CMK (cell line): Measurements from ENCODE around the gene RAB17.

Experiments
- DNase-seq: peaks from one replicate; pipeline ENCODE4 v3.0.0-alpha.2; 2010; ENCODE audit warnings: low read depth

The RAB17 gene

GRCh38 chr2:237536083-237536415, 54.5 kb downstream of the RAB17 start:
- no peak for DNase-seq

DNA sequence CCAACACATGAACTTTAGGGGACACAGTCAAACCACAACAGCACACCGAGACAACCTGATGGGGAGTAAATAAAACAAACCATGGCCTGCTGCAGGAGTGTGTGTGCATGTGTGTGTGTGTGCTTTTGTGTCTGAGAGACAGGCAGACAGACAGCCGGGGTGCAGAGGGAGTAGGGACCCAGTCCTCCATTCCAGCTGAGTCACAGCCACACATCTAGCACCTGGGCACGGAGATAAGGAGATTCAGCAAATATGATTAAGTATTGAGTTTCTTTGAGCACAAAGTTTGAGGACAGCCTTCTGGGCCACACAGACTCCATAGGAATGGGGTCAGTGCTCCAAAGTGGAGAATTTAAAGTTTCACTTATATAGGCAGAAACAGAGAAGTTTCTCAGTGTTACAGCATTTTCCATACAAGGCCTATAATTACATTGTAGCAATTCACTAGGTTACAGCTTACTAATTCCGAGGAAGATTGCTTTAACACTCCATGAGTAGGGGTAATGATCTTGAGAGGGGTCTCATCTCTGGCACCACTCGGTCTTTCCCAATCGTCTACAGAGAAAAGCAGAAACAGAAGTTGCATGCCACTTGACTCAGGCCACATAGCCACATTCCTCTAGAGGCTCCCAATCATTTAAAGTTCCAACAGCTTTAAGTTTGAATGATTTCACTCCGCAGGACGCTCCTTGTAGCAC, 55.0 kb downstream of the RAB17 start:
- no peak for DNase-seq

DNA sequence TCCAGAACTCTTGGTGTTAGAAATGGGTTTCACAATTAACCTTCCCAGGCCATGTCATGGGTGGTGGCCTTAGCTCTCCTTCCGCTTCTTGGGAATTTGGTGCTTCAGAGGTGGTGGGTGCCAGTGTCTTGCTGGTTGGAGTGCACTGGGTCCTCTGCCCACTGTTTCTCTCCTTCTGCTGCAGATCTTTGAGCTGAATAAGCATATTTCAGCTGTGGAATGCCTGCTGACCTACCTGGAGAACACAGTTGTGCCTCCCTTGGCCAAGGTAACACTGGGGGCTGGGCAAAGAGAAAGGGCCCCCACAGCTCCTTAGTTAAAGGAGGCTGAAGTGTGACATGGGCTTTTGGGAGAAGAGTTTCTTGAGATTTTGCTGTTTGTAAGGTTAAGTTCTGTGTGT, 56.2 kb downstream of the RAB17 start:
- no peak for DNase-seq

GRCh38 chr2:237533668-237534161, 56.8 kb downstream of the RAB17 start:
- no peak for DNase-seq

GRCh38 chr2:237532160-237532559, 58.4 kb downstream of the RAB17 start:
- no peak for DNase-seq

DNA sequence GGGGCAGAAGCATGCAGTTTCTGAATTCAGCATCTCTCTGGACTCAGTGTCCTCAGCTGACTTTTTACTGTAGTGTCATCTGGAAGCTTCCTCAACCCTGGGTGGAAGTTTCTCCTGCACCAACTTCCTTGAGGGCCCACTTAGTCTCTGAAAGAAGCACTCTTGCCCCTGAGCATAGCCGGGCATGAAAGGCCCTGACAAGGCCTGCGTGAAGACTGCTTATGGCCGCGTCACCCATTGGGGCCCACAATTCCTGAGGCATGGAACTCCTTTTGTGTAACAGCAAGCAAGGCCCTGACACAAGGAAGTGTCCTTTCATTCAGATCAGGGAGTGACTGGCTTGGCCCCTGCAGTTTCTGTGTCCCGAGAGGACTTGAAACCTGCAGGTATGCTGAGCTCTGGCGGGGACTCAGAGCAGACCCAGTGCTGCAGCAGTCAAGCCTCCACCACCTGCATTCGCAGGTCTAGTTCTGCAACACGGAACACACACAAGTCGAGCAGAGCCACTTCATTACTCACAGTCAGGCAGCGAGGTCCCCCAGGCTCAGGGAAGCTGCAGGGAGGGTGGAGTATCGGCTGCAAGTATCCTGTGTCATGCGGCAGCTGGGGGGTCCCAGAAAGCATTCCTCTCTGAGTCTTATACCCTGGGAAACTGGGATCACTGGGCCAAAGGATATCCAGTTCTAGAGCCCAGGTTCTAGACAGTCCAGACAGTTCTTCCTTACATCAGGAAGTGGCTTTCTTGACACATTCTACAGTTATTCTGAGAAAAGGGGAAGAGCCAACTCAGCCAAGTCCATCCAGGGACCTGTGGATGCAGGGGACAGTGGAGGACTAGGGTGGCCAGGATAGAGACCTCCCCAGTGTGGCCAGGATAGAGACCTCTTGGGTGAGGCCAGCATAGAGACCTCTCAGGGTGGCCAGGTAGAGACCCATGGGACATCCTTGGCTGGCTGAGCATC, 59.8 kb downstream of the RAB17 start:
- no peak for DNase-seq

- no peak for DNase-seq
Measured at GRCh38 chr2:237529452-237530402, 60.8 kb downstream of the RAB17 start.

DNA sequence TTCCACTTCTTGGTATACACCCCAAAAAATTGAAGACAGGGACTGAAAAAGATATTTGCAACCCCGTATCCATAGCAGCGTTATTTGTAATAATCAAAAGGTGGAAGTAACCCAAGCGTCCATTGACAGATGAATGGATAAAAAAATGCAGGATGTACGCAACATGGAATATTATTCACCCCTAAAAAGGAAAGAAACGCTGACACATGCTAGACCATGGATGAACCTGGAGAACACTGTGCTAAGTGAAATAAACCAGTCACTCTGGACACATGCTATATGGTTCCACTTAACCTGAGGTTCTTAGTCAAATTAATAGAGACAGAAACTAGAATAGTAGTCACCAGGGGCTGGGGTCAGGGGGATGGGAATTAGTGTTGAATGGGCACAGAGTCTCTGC, 62.8 kb downstream of the RAB17 start:
- no peak for DNase-seq

- DNase-seq, result no peak
Measured at GRCh38 chr2:237527233-237527632, 63.3 kb downstream of the RAB17 start.

- DNase-seq, result no peak
Measured at GRCh38 chr2:237525559-237526157, 64.9 kb downstream of the RAB17 start.

GRCh38 chr2:237524631-237525030, 65.9 kb downstream of the RAB17 start:
- no peak for DNase-seq
